Upper lobe of left lung (tissue), 6 donors: ENCODE data around the gene ALB. TPM values are rescaled to one million over a fixed set of nuclear protein-coding genes. Genes with fewer than 3 reads are reported as not detected.

ENCODE experiments used
- ATAC-seq, 2 donors: fragments of 200-7000 bp; cut with Tn5 transposase; one replicate each; pipeline ENCODE4 v1.9.1; 2022; ENCODE audit warnings: mild to moderate bottlenecking in 2 of 2, moderate library complexity in 2 of 2; ENCODE audit not compliant: low FRiP score in 2 of 2
- DNase-seq, 2 donors: peaks; one replicate each; pipeline ENCODE4 v3.0.0-alpha.2; 2019 to 2020
- H3K27ac ChIP-seq, 4 donors: fragments of 200-600 bp; sonication (generic); one replicate each; pipeline ENCODE4 v1.5.1; 2016 to 2019
- H3K27me3 ChIP-seq, 4 donors: fragments of 200-600 bp; sonication (generic); one replicate each; pipeline ENCODE4 v1.5.1; 2017 to 2019
- H3K36me3 ChIP-seq, 4 donors: fragments of 200-600 bp; sonication (generic); one replicate each; pipeline ENCODE4 v1.5.1; 2016 to 2019
- H3K4me1 ChIP-seq, 4 donors: fragments of 200-600 bp; sonication (generic); one replicate each; pipeline ENCODE4 v1.5.1; 2018 to 2019
- H3K4me3 ChIP-seq, 4 donors: fragments of 200-600 bp; sonication (generic); one replicate each; pipeline ENCODE4 v1.5.1; 2017 to 2019; ENCODE audit warnings: mild to moderate bottlenecking in 2 of 4, moderate library complexity in 1 of 4
- H3K9me3 ChIP-seq, 4 donors: fragments of 200-600 bp; sonication (generic); one replicate each; pipeline ENCODE4 v1.5.1; 2018 to 2019
- CTCF ChIP-seq, 6 experiments: fragments of 450-650 bp in 4 of 6; fragments of 200-600 bp in 2 of 6; sonication (generic) in 2 of 6; IDR thresholded peaks; one replicate each; pipeline ENCODE4 v1.5.1; 2016 to 2019; ENCODE audit warnings: antibody characterized with exemption in 6 of 6
- EP300 ChIP-seq, 4 donors: sonication (generic); formaldehyde crosslinking; IDR thresholded peaks; one replicate each; pipeline ENCODE4 v1.5.1; 2017; ENCODE audit warnings: antibody characterized with exemption in 4 of 4, control low read depth in 2 of 4
- POLR2A ChIP-seq, 4 donors: fragments of 450-650 bp; IDR thresholded peaks; one replicate each; pipeline ENCODE4 v1.5.1; 2016 to 2017; ENCODE audit warnings: antibody characterized with exemption in 4 of 4, mild to moderate bottlenecking in 2 of 4
- POLR2AphosphoS5 ChIP-seq, 2 donors: sonication (generic); formaldehyde crosslinking; IDR thresholded peaks; one replicate each; pipeline ENCODE4 v1.5.1; 2017; ENCODE audit warnings: antibody characterized with exemption in 2 of 2
- WGBS, 2 donors: methylation state at CpG; one replicate each; pipeline ENCODE4 v1.1.5; 2017 to 2018; 5-methylcytosine and 5-hydroxymethylcytosine counted together
- total RNA-seq, 6 donors: library from RNA; depleted of rRNA in 4 of 6; stranded (reverse); fragments of >200 nt in 4 of 6; gene quantifications; one replicate each; pipeline versions ENCODE4 v1.1.0 to v1.2.1, GENCODE V29; 2016 to 2021
- donor health status: DM: no; HTN: no; CAD: no; lungs with moderate emphysema.
- donor health status: DM: no; HTN: yes; CAD: no; lungs with severe emphysema.

ALB gene
- total RNA-seq, 6 donors from 2014 or later: 0.30 to 44.5 (median 13.7) TPM; not detected in 2

GRCh38 chr4:73391774-73392173 lies 12.3 kb upstream of the ALB start:
- no peak overlapping the region for H3K27ac ChIP-seq
- no peaks in the 10 kb centered on the region for H3K4me1 ChIP-seq
- no peaks in the 10 kb centered on the region for H3K9me3 ChIP-seq
- TF ChIP-seq EP300 (IDR thresholded peaks at IDR 0.05) (no peak), POLR2AphosphoS5 (IDR thresholded peaks at IDR 0.05) (no peak)
- H3K36me3 ChIP-seq: no peaks in the 10 kb centered on the region
- no peaks in the 10 kb centered on the region for H3K27me3 ChIP-seq
- DNase-seq (no peak), ATAC-seq (no peak)
- no peak overlapping the region for H3K4me3 ChIP-seq

GRCh38 chr4:73392936-73393335 lies 11.2 kb upstream of the ALB start:
- WGBS, 2 donors: 86 to 88% methylated on average over 2 of the region's 2 CpGs
- Histone ChIP-seq H3K4me1 (no peaks in the 10 kb centered on the region), H3K9me3 (no peaks in the 10 kb centered on the region), H3K27me3 (no peaks in the 10 kb centered on the region), H3K4me3 (no peak overlapping the region), H3K36me3 (no peaks in the 10 kb centered on the region), H3K27ac (no peak overlapping the region)
- TF ChIP-seq CTCF (IDR thresholded peaks at IDR 0.05): no peak
- TF ChIP-seq POLR2A (IDR thresholded peaks at IDR 0.05): no peak
- TF ChIP-seq POLR2AphosphoS5 (IDR thresholded peaks at IDR 0.05): no peak
- no peak for TF ChIP-seq EP300 (IDR thresholded peaks at IDR 0.05)
- DNase-seq (no peak), ATAC-seq (no peak)

GRCh38 chr4:73396304-73396703 lies 7.8 kb upstream of the ALB start:
- Histone ChIP-seq H3K36me3 (no peaks in the 10 kb centered on the region), H3K4me3 (no peak overlapping the region), H3K27me3 (no peaks in the 10 kb centered on the region), H3K27ac (no peak overlapping the region), H3K4me1 (no peaks in the 10 kb centered on the region), H3K9me3 (no peaks in the 10 kb centered on the region)
- DNase-seq: no peak
- no peak for TF ChIP-seq EP300 (IDR thresholded peaks at IDR 0.05)
- 90 to 96% methylated on average over 1 of the region's 1 CpG for WGBS, 2 donors
- ATAC-seq: no peak

GRCh38 chr4:73396993-73397972 lies 6.8 kb upstream of the ALB start:
- no peaks in the 10 kb centered on the region for H3K4me1 ChIP-seq
- 75 to 92% methylated on average over 5 of the region's 5 CpGs for WGBS, 2 donors
- ATAC-seq: no peak
- no peaks in the 10 kb centered on the region for H3K27me3 ChIP-seq
- DNase-seq: no peak
- no peak overlapping the region for H3K27ac ChIP-seq
- no peak overlapping the region for H3K4me3 ChIP-seq
- no peaks in the 10 kb centered on the region for H3K9me3 ChIP-seq
- H3K36me3 ChIP-seq: no peaks in the 10 kb centered on the region
- TF ChIP-seq CTCF (IDR thresholded peaks at IDR 0.05) (no peak), EP300 (IDR thresholded peaks at IDR 0.05) (no peak), POLR2A (IDR thresholded peaks at IDR 0.05) (no peak), POLR2AphosphoS5 (IDR thresholded peaks at IDR 0.05) (no peak)

GRCh38 chr4:73401412-73401811 lies 2.7 kb upstream of the ALB start:
- DNase-seq: no peak
- ATAC-seq: no peak
- TF ChIP-seq EP300 (IDR thresholded peaks at IDR 0.05): no peak
- no peak for TF ChIP-seq CTCF (IDR thresholded peaks at IDR 0.05)
- no peak for TF ChIP-seq POLR2AphosphoS5 (IDR thresholded peaks at IDR 0.05)
- no peak for TF ChIP-seq POLR2A (IDR thresholded peaks at IDR 0.05)
- no peaks in the 10 kb centered on the region for H3K27me3 ChIP-seq
- H3K4me3 ChIP-seq: no peak overlapping the region
- no peak overlapping the region for H3K27ac ChIP-seq
- WGBS, 2 donors: 46 to 52% methylated on average over 2 of the region's 2 CpGs
- no peaks in the 10 kb centered on the region for H3K36me3 ChIP-seq
- H3K4me1 ChIP-seq: no peaks in the 10 kb centered on the region
- H3K9me3 ChIP-seq: no peaks in the 10 kb centered on the region

GRCh38 chr4:73404457-73404856 lies 370 bp downstream of the ALB start:
- ATAC-seq (no peak), DNase-seq (no peak)
- no peaks in the 10 kb centered on the region for H3K27me3 ChIP-seq
- H3K4me1 ChIP-seq: no peaks in the 10 kb centered on the region
- H3K36me3 ChIP-seq: no peaks in the 10 kb centered on the region
- H3K4me3 ChIP-seq: no peak overlapping the region
- H3K27ac ChIP-seq: no peak overlapping the region
- WGBS, 2 donors: 95 to 100% methylated on average over 1 of the region's 1 CpG
- no peaks in the 10 kb centered on the region for H3K9me3 ChIP-seq
- TF ChIP-seq POLR2A (IDR thresholded peaks at IDR 0.05) (no peak), CTCF (IDR thresholded peaks at IDR 0.05) (no peak), POLR2AphosphoS5 (IDR thresholded peaks at IDR 0.05) (no peak), EP300 (IDR thresholded peaks at IDR 0.05) (no peak)
